IMR-90 (cell line): ENCODE results near the gene OR10R2. TPM values are rescaled to one million over a fixed set of nuclear protein-coding genes. Genes with fewer than 3 reads are reported as not detected.

ENCODE experiments used
- ATAC-seq: fragments of 200-7000 bp; cut with Tn5 transposase; 2 replicates; pipeline ENCODE4 v1.9.1; 2020; ENCODE audit warnings: low read depth, mild to moderate bottlenecking, moderate library complexity
- BruUV-seq: library from RNA; stranded (reverse); fragments of 400-500 nt; replicated peaks from 2 replicates; lab custom pipeline; 2021; lab: Mats Ljungman, UMichigan
- CTCF ChIA-PET: fragments of 300-600 bp; formaldehyde crosslinking; extraction: SDS; loops from one replicate; lab custom pipeline; 2021; ENCODE audit warnings: antibody characterized with exemption; lab: Yijun Ruan, JAX
- POLR2A ChIA-PET: fragments of 300-600 bp; sonication (Branson Sonifier 250); formaldehyde crosslinking; loops from one replicate; lab custom pipeline; 2022; ENCODE audit warnings: antibody characterized with exemption; ENCODE audit not compliant: unreplicated experiment; lab: Charles Lee
- DNase-seq: peaks from one replicate; pipeline ENCODE4 v3.0.0; 2013
- H2AFZ ChIP-seq: replicated peaks from 2 replicates; pipeline ENCODE3; 2013; ENCODE audit warnings: low read length, mild to moderate bottlenecking; ENCODE audit not compliant: poor library complexity
- H2AK5ac ChIP-seq: 2 replicates; pipeline ENCODE4 v1.6.1; 2013; ENCODE audit warnings: low read depth, low read length, inconsistent platforms
- H2AK9ac ChIP-seq: replicated peaks from 2 replicates; pipeline ENCODE3; 2013; ENCODE audit warnings: mild to moderate bottlenecking, low read depth, low read length, moderate library complexity; ENCODE audit not compliant: poor library complexity
- H2BK120ac ChIP-seq: 2 replicates; pipeline ENCODE4 v1.6.1; 2013; ENCODE audit warnings: low read depth, low read length, inconsistent platforms
- H2BK15ac ChIP-seq: 3 replicates; pipeline ENCODE4 v1.6.1; 2013; ENCODE audit warnings: low read depth, low read length, inconsistent platforms
- H2BK20ac ChIP-seq: 2 replicates; pipeline ENCODE4 v1.6.1; 2013; ENCODE audit warnings: low read depth, mild to moderate bottlenecking, inconsistent platforms, low read length, moderate library complexity
- H2BK5ac ChIP-seq: 2 replicates; pipeline ENCODE4 v1.6.1; 2013; ENCODE audit warnings: mild to moderate bottlenecking, low read depth, low read length, inconsistent platforms; ENCODE audit not compliant: poor library complexity, severe bottlenecking
- H3K14ac ChIP-seq: replicated peaks from 2 replicates; pipeline ENCODE4 v1.6.1; 2013; ENCODE audit warnings: low read depth, low read length, inconsistent platforms
- H3K18ac ChIP-seq: 2 replicates; pipeline ENCODE4 v1.6.1; 2013; ENCODE audit warnings: low read depth, low read length, control low read depth
- H3K23ac ChIP-seq: 2 replicates; pipeline ENCODE4 v1.6.1; 2013; ENCODE audit warnings: low read depth, low read length, inconsistent platforms
- H3K27ac ChIP-seq: 2 replicates; pipeline ENCODE4 v1.5.1; 2013; ENCODE audit warnings: mild to moderate bottlenecking, control low read depth, low read length; ENCODE audit not compliant: insufficient read depth
- H3K27me3 ChIP-seq: 2 replicates; pipeline ENCODE4 v1.6.1; 2013; ENCODE audit warnings: low read length; ENCODE audit not compliant: control insufficient read depth, insufficient read depth
- H3K36me3 ChIP-seq: 2 replicates; pipeline ENCODE4 v1.6.1; 2013; ENCODE audit warnings: low read length, mixed read lengths; ENCODE audit not compliant: control insufficient read depth, insufficient read depth
- H3K4ac ChIP-seq: 2 replicates; pipeline ENCODE4 v1.6.1; 2013; ENCODE audit warnings: low read depth, low read length, inconsistent platforms
- H3K4me1 ChIP-seq: 2 replicates; pipeline ENCODE4 v1.6.1; 2013; ENCODE audit warnings: low read length, mixed read lengths; ENCODE audit not compliant: control insufficient read depth, insufficient read depth
- H3K4me2 ChIP-seq: 2 replicates; pipeline ENCODE4 v1.6.1; 2013; ENCODE audit warnings: low read depth, mild to moderate bottlenecking, control low read depth, low read length, moderate library complexity
- H3K4me3 ChIP-seq: 2 replicates; pipeline ENCODE4 v1.5.1; 2013; ENCODE audit warnings: low read depth, mild to moderate bottlenecking, control low read depth, low read length, moderate library complexity; ENCODE audit not compliant: insufficient read depth
- H3K56ac ChIP-seq: 2 replicates; pipeline ENCODE4 v1.6.1; 2013; ENCODE audit warnings: low read length, inconsistent platforms; ENCODE audit not compliant: insufficient read depth; ENCODE audit errors: extremely low read depth
- H3K79me1 ChIP-seq, 2 experiments: 2 replicates each; pipeline ENCODE4 v1.6.1; 2013; ENCODE audit warnings: low read length in 2 of 2, inconsistent platforms in 1 of 2, low read depth in 1 of 2
- H3K9ac ChIP-seq: 2 replicates; pipeline ENCODE4 v1.6.1; 2013; ENCODE audit warnings: low read depth, low read length, control low read depth
- H3K9me1 ChIP-seq: 2 replicates; pipeline ENCODE4 v1.6.1; 2013; ENCODE audit warnings: low read length, inconsistent platforms; ENCODE audit not compliant: insufficient read depth
- H3K9me3 ChIP-seq: 2 replicates; pipeline ENCODE4 v1.6.1; 2013; ENCODE audit warnings: low read length; ENCODE audit not compliant: control insufficient read depth, insufficient read depth
- H4K20me1 ChIP-seq: 2 replicates; pipeline ENCODE4 v1.6.1; 2013; ENCODE audit warnings: low read length, inconsistent platforms; ENCODE audit not compliant: insufficient read depth
- H4K5ac ChIP-seq: 2 replicates; pipeline ENCODE4 v1.6.1; 2013; ENCODE audit warnings: mild to moderate bottlenecking, low read depth, low read length, control low read depth
- H4K8ac ChIP-seq, 2 experiments: 2 replicates each; pipeline ENCODE4 v1.6.1; 2013; ENCODE audit warnings: low read depth in 2 of 2, low read length in 2 of 2, control low read depth in 1 of 2, inconsistent platforms in 1 of 2
- H4K91ac ChIP-seq: 2 replicates; pipeline ENCODE4 v1.6.1; 2013; ENCODE audit warnings: low read depth, low read length, inconsistent platforms; ENCODE audit not compliant: insufficient read depth
- CEBPB ChIP-seq: IDR thresholded peaks from 2 replicates; pipeline ENCODE4 v1.6.1; 2012; ENCODE audit warnings: low read depth, low read length, improper control_type of control experiment
- CHD1 ChIP-seq: IDR thresholded peaks from 2 replicates; pipeline ENCODE4 v1.6.1; 2012; ENCODE audit warnings: low read depth, low read length, improper control_type of control experiment
- ELK1 ChIP-seq: fragments of 150-350 bp; IDR thresholded peaks from 2 replicates; pipeline ENCODE4 v1.6.1; 2016; ENCODE audit warnings: low read depth, mild to moderate bottlenecking, low read length, moderate library complexity, borderline replicate concordance
- FOS ChIP-seq: fragments of 150-350 bp; IDR thresholded peaks from 2 replicates; pipeline ENCODE4 v1.6.1; 2016; ENCODE audit warnings: low read depth, low read length
- MAZ ChIP-seq: IDR thresholded peaks from 2 replicates; pipeline ENCODE4 v1.6.1; 2012; ENCODE audit warnings: low read depth, mild to moderate bottlenecking, low read length, improper control_type of control experiment, moderate library complexity, borderline replicate concordance
- MXI1 ChIP-seq: IDR thresholded peaks from 2 replicates; pipeline ENCODE4 v1.6.1; 2012; ENCODE audit warnings: low read depth, mild to moderate bottlenecking, low read length, moderate library complexity, borderline replicate concordance
- NFE2L2 ChIP-seq: fragments of 150-350 bp; IDR thresholded peaks from 2 replicates; pipeline ENCODE4 v1.6.1; 2016; ENCODE audit warnings: low read depth, mild to moderate bottlenecking, low read length
- RAD21 ChIP-seq: IDR thresholded peaks from 2 replicates; pipeline ENCODE4 v1.6.1; 2012; ENCODE audit warnings: low read length, improper control_type of control experiment
- RCOR1 ChIP-seq: IDR thresholded peaks from 2 replicates; pipeline ENCODE4 v1.6.1; 2012; ENCODE audit warnings: mild to moderate bottlenecking, low read length, improper control_type of control experiment; ENCODE audit not compliant: insufficient replicate concordance
- RFX5 ChIP-seq: IDR thresholded peaks from 2 replicates; pipeline ENCODE4 v1.8.0; 2012; ENCODE audit warnings: low read depth, mild to moderate bottlenecking, low read length, moderate library complexity
- SMC3 ChIP-seq: fragments of 150-350 bp; IDR thresholded peaks from 2 replicates; pipeline ENCODE4 v1.6.1; 2016; ENCODE audit warnings: low read depth, mild to moderate bottlenecking, antibody characterized with exemption, low read length, moderate library complexity
- WGBS, 2 experiments: methylation state at CpG; one replicate each; pipeline versions ENCODE4 v1.1.5 to v1.1.7; 2013; ENCODE audit warnings: missing lambda C conversion rate in 2 of 2; ENCODE audit not compliant: insufficient read length in 1 of 2; ENCODE audit errors: extremely low coverage in 2 of 2; 5-methylcytosine and 5-hydroxymethylcytosine counted together
- dilution Hi-C: fragments of 300-500 bp; cut with HindIII; formaldehyde crosslinking; loops from one replicate; pipeline ENCODE4 v1.14.3; 2018; ENCODE audit warnings: low sequenced_read_pairs; ENCODE audit not compliant: unreplicated experiment
- in situ Hi-C: fragments of 300-500 bp; cut with MboI; formaldehyde crosslinking; loops from 3 replicates; pipeline ENCODE4 v1.14.3; 2019; ENCODE audit warnings: low sequenced_read_pairs, inconsistent platforms, mixed read lengths
- intact Hi-C: fragments of 100-400 bp; cut with micrococcal nuclease; formaldehyde crosslinking; loops from 2 replicates; pipeline ENCODE4 v1.10.0; 2022
- polyA plus RNA-seq, 3 experiments: library from polyadenylated mRNA; depleted of rRNA; stranded (reverse); fragments of >200 nt; gene quantifications; 2 replicates each; pipeline ENCODE4 v1.2.3, GENCODE V29; 2012; ENCODE audit warnings: low replicate concordance in 1 of 3
- total RNA-seq: library from RNA; depleted of rRNA; stranded (reverse); fragments of >200 nt; gene quantifications from 2 replicates; pipeline ENCODE4 v1.2.3, GENCODE V29; 2012

Gene OR10R2
- total and polyA plus RNA-seq, 2 of the 4 experiments (the other 2 are of a cell fraction): not detected

GRCh38 chr1:158493054-158493453 is 21.0 kb downstream of the OR10R2 start:
- TF ChIP-seq SMC3: no peak
- TF ChIP-seq RFX5: no peak
- no peak for TF ChIP-seq MXI1
- TF ChIP-seq CHD1: no peak
- no peak for TF ChIP-seq MAZ
- no peak for TF ChIP-seq RCOR1
- no peak for TF ChIP-seq RAD21
- no peak for TF ChIP-seq FOS
- TF ChIP-seq ELK1: no peak
- TF ChIP-seq NFE2L2: no peak
- no peak for TF ChIP-seq CEBPB
- Histone ChIP-seq H3K4ac (no peak overlapping the region), H2BK15ac (no peak overlapping the region), H3K18ac (no peak overlapping the region), H3K27ac (no peak overlapping the region), H3K9ac (no peak overlapping the region), H2BK20ac (no peak overlapping the region), H3K9me1 (no peaks in the 10 kb centered on the region), H2AFZ (no peak overlapping the region), H4K8ac (no peak overlapping the region), H2BK5ac (no peak overlapping the region), H3K27me3 (no peaks in the 10 kb centered on the region), H2AK5ac (no peak overlapping the region), H4K5ac (no peak overlapping the region), H3K4me2 (no peak overlapping the region), H3K4me3 (no peak overlapping the region), H3K79me1 (no peaks in the 10 kb centered on the region), H4K91ac (no peak overlapping the region), H3K4me1 (no peaks in the 10 kb centered on the region), H3K56ac (no peak overlapping the region), H3K36me3 (no peaks in the 10 kb centered on the region), H2AK9ac (no peak overlapping the region), H4K20me1 (no peaks in the 10 kb centered on the region), H3K9me3 (no peaks in the 10 kb centered on the region), H3K14ac (no peak overlapping the region), H3K23ac (no peak overlapping the region), H2BK120ac (no peak overlapping the region)
- dilution Hi-C loops (no loop called here), intact Hi-C loops (no loop called here), in situ Hi-C loops (no loop called here)
- POLR2A ChIA-PET: no interaction called here
- ATAC-seq (no peak), DNase-seq (no peak)
- CTCF ChIA-PET: no interaction called here
- WGBS, 2 experiments: no CpG with 5 or more reads among the region's 3 CpGs
- no TSS peak for BruUV-seq
